ENCODE measurements around the gene JPT2.

DNA sequence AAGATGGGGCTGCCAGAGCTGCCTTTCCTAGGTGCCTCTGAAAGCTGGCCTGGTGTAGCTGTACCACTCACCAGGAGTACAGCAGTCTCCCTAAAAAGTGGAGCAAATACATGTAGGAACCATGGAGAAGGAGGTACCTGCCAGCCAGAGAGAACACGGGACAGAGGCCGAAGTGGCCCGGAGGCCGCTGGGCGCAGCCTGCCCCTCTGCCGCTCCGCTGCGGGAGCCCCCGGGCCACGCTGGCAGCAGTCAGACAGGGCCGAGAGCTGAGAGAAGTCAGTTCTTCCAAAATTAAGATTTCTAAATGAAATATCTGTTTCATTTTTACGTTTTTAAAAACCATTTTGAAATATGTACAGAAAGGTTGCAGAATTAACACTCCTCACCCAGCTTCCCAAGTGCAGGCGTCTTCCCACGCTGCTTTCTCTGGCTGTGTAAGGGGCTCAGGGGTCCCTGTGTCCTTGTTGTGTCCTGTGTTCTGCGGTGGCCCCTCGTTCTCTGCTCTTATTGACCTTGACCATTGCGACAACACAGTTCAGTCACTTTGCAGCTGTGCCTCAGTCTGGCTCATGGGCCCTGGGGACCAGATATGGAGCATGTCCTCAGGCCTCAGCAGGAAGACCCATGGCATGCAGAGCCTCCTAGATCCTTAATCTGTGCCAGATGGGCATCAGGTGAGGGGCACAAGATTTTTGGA lies 32.9 kb downstream of the JPT2 start:
- TF ChIP-seq, protein P1, sequence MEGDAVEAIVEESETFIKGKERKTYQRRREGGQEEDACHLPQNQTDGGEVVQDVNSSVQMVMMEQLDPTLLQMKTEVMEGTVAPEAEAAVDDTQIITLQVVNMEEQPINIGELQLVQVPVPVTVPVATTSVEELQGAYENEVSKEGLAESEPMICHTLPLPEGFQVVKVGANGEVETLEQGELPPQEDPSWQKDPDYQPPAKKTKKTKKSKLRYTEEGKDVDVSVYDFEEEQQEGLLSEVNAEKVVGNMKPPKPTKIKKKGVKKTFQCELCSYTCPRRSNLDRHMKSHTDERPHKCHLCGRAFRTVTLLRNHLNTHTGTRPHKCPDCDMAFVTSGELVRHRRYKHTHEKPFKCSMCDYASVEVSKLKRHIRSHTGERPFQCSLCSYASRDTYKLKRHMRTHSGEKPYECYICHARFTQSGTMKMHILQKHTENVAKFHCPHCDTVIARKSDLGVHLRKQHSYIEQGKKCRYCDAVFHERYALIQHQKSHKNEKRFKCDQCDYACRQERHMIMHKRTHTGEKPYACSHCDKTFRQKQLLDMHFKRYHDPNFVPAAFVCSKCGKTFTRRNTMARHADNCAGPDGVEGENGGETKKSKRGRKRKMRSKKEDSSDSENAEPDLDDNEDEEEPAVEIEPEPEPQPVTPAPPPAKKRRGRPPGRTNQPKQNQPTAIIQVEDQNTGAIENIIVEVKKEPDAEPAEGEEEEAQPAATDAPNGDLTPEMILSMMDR (IDR thresholded peaks at IDR 0.05): no peak
- TF ChIP-seq RELA (CRISPR knock-in tag; IDR thresholded peaks at IDR 0.05; ENCODE audit: borderline replicate concordance): no peak
- TF ChIP-seq SOX15 (CRISPR knock-in tag; IDR thresholded peaks at IDR 0.05): no peak
- TF ChIP-seq, protein P2, sequence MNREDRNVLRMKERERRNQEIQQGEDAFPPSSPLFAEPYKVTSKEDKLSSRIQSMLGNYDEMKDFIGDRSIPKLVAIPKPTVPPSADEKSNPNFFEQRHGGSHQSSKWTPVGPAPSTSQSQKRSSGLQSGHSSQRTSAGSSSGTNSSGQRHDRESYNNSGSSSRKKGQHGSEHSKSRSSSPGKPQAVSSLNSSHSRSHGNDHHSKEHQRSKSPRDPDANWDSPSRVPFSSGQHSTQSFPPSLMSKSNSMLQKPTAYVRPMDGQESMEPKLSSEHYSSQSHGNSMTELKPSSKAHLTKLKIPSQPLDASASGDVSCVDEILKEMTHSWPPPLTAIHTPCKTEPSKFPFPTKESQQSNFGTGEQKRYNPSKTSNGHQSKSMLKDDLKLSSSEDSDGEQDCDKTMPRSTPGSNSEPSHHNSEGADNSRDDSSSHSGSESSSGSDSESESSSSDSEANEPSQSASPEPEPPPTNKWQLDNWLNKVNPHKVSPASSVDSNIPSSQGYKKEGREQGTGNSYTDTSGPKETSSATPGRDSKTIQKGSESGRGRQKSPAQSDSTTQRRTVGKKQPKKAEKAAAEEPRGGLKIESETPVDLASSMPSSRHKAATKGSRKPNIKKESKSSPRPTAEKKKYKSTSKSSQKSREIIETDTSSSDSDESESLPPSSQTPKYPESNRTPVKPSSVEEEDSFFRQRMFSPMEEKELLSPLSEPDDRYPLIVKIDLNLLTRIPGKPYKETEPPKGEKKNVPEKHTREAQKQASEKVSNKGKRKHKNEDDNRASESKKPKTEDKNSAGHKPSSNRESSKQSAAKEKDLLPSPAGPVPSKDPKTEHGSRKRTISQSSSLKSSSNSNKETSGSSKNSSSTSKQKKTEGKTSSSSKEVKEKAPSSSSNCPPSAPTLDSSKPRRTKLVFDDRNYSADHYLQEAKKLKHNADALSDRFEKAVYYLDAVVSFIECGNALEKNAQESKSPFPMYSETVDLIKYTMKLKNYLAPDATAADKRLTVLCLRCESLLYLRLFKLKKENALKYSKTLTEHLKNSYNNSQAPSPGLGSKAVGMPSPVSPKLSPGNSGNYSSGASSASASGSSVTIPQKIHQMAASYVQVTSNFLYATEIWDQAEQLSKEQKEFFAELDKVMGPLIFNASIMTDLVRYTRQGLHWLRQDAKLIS (CRISPR knock-in tag; IDR thresholded peaks at IDR 0.05; ENCODE audit: borderline replicate concordance): no peak
- TF ChIP-seq CREB1 (CRISPR knock-in tag; IDR thresholded peaks at IDR 0.05): no peak
- no peak for TF ChIP-seq OVOL2 (CRISPR knock-in tag; IDR thresholded peaks at IDR 0.05; ENCODE audit: borderline replicate concordance)
- TF ChIP-seq KAT7 (CRISPR knock-in tag; IDR thresholded peaks at IDR 0.05; ENCODE audit: borderline replicate concordance): no peak
- no peak for TF ChIP-seq FOXK1 (CRISPR knock-in tag; IDR thresholded peaks at IDR 0.05)

Measured in WTC11 (cell line).